Cortex of kidney (tissue), 1 donor: ENCODE data around the gene PIGZ.
"Not testable (repeated sequence)": the region's sequence is repeated elsewhere in the genome, so short reads cannot be mapped to it uniquely, and the experiment has no call there.

Experiments used
- DNase-seq: peaks from one replicate; lab custom pipeline; 2025; lab: John Stamatoyannopoulos, UW

PIGZ gene

DNA sequence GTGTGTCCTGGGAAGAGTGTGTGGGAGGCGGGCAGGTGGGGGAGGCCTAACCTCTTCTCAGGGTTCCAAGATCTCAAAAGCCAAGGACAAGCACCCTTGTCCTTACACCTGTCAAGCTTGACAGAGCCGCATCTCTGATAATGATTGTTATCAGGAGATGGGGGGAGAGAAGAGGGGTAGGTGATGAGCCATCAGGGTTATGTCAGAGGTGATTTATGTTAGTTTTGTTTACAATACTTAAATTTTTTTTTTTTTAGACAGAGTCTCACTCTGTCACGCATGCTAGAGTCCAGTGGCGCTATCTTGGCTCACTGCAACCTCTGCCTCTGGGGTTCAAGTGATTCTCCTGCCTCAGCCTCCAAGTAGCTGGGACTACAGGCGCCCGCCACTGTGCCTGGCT is 18.9 kb downstream of the PIGZ start:
- DNase-seq, result no peak

- no peak for DNase-seq
Observed at GRCh38 chr3:196949285-196949619, 19.4 kb downstream of the PIGZ start.

DNA sequence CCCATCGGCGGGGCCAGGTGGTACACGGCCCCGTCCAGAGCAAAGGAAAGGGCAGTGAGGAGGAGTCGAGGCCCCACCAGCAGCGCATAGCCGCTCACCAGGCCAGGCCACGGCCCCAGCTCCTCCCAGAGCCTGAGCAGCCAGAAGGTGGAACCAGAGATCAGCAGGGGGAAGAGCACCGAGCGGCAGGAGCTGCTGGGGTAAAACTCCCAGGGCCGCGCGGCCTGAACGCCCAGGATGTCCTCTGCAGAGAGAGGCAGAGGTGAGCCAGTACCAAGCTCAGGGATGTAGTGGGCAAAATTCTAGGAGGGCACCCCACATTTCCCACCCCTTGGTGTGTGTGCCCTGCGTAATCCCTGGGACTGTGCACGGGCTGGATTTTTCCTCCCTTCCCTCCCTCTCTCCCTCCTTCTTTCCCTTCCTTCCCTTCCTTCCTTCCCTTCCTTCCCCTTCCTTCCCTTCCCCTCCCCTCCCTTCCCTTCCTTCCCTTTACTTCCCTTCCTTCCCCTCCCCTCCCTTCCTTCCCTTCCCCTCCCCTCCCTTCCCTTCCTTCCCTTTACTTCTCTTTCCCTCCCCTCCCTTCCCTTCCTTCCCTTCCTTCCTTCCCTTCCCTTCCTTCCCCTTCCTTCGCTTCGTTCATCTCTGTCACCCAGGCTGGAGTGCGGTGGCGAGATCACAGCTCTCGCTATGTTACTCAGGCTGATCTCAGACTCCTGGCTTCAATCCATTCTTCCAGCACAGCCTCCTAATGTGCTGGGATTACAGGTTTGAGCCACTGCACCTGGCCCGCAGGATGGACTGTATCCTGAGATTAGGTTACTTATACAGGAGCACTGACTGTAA is 20.0 kb downstream of the PIGZ start:
- no peak for DNase-seq

DNA sequence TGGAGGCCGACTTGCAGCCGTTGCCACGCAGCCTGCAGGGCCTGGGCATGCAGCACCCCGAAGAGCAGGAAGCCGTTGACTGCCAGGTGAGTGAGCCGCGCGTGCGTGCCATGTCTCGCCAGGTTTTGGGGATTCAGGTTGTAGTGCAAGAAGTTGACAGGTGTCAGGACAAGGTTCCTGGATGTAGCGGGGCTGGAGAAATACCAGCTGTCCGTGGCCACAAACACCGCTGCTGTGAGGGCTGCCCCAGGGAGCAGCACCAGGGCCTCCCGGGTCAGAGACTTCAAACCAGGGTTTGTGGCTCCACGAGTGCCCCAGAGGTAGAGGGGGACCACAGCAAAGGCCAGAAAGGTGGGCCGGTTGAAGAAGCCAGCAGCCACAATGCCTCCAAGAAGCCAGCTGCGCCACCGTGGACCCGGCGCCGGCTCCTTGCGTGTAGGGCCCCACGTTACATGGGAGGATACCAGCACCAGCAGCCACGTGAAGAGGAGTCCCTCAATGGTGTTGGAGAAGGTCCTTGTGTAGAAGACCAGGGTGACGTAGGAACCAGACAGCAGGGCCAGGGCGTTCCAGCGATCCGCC is 20.7 kb downstream of the PIGZ start:
- no peak for DNase-seq

DNA sequence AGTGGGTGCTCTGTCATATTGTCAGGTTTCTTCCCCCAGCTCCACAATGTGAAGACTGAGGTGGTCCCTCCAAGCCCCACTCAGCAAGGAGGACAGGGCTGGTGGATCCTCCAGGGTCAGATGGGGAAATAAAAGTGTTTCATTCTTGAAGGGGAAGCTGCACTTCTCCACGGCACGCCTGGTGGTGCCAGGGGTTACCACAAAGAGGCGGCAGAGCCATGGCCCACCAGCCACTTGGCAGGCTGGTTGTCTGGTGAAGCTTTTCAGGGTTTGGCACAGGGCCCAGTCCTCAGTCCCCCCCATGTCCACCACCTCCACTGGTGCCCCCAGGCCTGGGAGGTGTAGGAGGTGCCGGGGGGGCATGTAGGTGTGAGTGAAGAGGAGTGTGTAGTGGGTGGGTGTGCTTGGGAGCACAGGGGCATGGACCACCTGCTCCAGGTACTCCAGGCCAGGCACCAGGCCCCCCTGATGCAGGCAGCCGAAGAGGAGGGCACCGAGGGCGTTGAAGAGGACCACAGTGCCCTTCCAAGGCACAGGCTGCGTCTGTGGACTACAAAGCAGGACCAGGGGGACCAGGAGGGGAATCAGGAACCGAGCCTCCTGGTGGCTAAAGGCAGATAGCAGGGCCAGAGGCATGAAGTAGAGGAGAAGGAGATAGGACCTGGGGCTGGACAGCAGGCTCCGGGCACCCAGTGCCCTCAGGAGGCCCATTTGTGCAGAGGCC is 21.3 kb downstream of the PIGZ start:
- no peak for DNase-seq

DNA sequence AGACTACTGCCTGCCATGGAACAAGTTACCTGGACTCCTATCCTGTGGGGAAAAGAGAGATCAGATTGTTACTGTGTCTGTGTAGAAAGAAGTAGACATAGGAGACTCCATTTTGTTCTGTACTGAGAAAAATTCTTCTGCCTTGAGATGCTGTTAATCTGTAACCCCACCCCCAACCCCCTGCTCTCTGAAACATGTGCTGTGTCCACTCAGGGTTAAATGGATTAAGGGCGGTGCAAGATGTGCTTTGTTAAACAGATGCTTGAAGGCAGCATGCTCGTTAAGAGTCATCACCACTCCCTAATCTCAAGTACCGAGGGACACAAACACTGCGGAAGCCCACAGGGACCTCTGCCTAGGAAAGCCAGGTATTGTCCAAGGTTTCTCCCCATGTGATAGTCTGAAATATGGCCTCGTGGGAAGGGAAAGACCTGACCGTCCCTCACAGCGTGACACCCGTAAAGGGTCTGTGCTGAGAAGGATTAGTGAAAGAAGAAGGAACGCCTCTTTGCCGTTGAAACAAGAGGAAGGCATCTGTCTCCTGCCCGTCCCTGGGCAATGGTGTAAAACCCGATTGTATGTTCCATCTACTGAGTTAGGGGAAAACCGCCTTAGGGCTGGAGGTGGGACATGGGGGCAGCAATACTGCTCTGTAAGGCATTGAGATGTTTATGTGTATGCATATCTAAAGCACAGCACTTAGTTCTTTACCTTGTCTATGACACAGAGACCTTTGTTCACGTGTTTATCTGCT is 24.4 kb downstream of the PIGZ start:
- DNase-seq, result not testable (repeated sequence)

- no peak for DNase-seq
Observed at GRCh38 chr3:196942915-196943277, 25.7 kb downstream of the PIGZ start.

DNA sequence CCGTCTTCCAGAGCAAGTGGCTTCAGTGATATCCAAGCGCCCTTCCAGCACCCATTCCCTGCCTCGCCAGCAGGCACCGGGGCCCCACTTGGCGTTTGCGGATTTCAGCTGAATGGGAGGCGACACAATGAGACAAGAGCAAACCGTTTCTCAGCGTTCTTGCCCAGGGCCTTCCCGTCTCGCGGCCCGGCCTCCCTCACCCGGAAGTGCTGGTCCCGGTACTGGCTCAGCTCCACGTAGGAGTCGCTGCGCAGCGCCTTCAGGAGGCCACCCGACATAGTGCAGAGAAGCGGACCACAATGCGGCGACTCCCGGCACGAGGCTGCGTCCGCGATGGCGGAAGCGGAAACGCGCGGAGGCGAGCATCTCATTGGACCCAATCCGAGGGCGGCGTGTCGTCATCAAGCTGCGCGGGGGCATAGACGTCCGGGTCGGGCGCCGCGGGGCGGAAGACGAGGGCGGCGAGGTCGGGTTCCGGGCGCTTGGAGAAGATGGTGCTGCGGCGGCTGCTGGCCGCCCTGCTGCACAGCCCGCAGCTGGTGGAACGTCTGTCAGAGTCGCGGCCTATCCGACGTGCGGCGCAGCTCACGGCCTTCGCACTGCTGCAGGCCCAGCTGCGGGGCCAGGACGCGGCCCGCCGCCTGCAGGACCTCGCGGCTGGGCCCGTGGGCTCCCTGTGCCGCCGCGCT is 26.3 kb downstream of the PIGZ start, which contains the start of gene NCBP2:
Gene NCBP2 (minus strand): TSS at position 303 of the 689 bp plus-strand sequence. CDS start 25 bp downstream, at position 278.
- DNase-seq, result peak; percentile 85

- DNase-seq, result no peak
Observed at GRCh38 chr3:196941729-196942225, 26.9 kb downstream of the PIGZ start.

- DNase-seq, result no peak
Observed at GRCh38 chr3:196938576-196938975, 30.1 kb downstream of the PIGZ start.

DNA sequence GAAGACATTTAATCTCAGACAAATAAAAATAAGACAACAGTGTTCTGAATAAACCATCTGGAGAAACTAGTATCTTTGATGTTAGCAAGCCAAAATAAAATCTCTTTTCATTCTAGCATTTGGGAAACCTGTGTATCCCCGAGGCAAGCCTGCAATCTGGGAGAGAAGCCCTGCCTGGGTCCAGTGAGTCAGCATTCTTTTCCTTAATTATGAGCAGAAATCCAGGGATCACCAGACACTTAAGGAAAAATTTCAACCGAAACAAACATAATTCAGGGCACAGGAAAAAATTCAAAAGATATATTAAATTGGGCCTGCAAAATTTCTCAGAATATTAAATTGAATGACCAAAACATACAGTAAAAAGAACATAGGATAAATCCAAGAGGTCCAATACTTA is 30.5 kb downstream of the PIGZ start:
- no peak for DNase-seq

- no peak for DNase-seq
Observed at GRCh38 chr3:196936288-196936687, 32.3 kb downstream of the PIGZ start.

DNA sequence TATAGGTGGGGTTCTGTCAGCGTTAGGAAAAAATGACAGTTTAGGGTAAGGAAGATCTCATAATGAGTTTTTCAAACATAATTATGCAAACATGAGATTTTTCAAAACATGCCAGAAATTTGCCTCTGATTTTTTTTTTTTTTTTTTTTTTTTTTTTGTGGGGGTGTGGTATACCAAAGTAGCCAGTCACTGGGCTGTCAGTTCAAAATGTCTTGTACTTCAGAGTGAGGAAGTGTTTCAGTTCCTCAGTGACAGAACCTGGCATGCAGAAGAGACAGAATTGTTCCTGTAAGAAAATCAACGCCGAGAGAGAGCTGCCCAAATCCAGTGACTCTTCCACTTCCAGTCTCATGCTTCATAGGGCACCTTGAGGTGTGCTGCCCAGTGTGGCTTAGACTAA is 36.0 kb downstream of the PIGZ start:
- no peak for DNase-seq

- no peak for DNase-seq
Observed at GRCh38 chr3:196931828-196932587, 36.6 kb downstream of the PIGZ start.

DNA sequence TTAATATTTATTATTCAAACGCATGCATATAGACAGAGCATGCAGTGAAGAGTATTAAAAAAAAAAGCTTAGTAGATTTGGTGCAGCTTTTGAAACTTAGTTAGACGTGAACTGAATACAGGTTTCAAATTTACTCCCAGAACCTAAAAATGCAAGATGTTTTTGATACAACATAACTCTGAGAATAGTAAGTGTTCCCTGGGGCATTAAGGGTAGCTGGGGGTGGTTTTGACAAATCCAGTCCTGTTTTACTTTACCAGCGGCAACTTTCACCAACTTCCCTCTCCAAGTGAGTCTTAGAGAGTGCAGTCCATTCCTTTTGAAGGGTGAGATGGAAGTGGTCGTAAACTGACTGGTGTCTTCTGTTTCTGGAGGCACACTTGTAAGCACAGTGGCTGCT is 37.5 kb downstream of the PIGZ start:
- no peak for DNase-seq

GRCh38 chr3:196927571-196928453 is 40.8 kb downstream of the PIGZ start:
- DNase-seq, result no peak

DNA sequence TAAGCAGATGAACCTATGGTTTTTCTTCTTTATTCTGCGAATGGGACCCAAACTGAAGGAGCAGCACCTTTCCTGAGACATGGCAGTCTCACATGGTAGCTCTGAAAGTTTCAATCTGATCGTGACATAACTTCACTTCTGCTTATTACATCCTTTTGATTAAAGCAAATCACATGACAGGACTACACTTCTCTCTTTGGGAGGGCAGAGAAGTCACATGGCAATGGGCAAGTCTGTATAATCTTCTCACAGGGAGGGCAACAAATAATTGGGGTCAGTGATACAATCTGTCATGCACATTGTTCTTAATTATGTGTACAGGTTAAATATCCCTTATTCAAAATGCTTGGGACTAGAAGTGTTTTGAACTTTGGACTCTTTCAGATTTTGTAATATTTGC is 47.9 kb downstream of the PIGZ start:
- DNase-seq, result no peak

DNA sequence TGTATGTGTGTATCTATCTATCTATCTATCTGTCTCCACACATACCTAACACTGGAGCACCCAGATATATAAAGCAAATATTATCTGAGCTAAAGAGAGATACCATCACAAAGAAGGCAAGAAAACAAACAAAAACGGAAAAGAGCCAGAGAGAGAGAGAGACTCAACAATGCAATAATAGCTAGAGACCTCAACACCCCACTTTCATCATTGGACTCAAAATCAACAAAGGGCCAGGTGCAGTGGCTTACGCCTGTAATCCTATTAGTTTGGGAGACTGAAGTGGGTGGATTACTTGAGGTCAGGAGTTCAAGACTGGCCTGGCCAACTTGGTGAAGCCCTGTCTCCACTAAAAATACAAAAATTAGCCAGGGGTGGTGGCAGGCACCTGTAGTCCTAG is 49.7 kb downstream of the PIGZ start:
- DNase-seq, result no peak

- DNase-seq, result no peak
Observed at GRCh38 chr3:196916995-196917394, 51.6 kb downstream of the PIGZ start.

GRCh38 chr3:196916221-196916620 is 52.4 kb downstream of the PIGZ start:
- no peak for DNase-seq
